UCSD-AML1 (cell line): Measurements from ENCODE around the gene POLR3E.
"Not testable (repeated sequence)": the region's sequence is repeated elsewhere in the genome, so short reads cannot be mapped to it uniquely, and the experiment has no call there.

Experiments
- DNase-seq: peaks from one replicate; lab custom pipeline; 2025; ENCODE audit not compliant: unreplicated experiment; lab: John Stamatoyannopoulos, UW

The POLR3E gene

GRCh38 chr16:22360963-22361659, 63.9 kb downstream of the POLR3E start:
- no peak for DNase-seq

DNA sequence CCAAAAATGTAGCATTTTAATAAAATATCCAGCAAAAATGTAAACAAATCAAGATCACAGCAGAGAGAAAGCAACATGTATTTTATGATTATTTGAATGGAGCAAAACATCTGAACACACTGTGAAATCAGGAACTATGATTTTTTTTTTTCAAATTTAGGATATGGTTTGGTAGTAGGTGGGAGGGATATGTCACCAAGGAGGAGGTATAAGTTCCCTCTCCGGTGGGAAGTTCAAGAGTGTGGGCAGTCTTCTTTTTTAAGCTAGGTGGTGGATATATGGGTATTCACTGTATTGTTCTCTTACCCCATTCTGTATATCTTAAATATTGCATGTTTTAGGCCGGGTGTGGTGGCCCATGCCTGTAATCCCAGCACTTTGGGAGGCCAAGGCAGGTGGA, 67.0 kb downstream of the POLR3E start:
- no peak for DNase-seq

- DNase-seq: no peak
These were observed 69.2 kb downstream of the POLR3E start for GRCh38 chr16:22366371-22366770.

- DNase-seq: no peak
These were observed 69.7 kb downstream of the POLR3E start for GRCh38 chr16:22366889-22367288.

- not testable (repeated sequence) for DNase-seq
These were observed 71.1 kb downstream of the POLR3E start for GRCh38 chr16:22368200-22368826.

DNA sequence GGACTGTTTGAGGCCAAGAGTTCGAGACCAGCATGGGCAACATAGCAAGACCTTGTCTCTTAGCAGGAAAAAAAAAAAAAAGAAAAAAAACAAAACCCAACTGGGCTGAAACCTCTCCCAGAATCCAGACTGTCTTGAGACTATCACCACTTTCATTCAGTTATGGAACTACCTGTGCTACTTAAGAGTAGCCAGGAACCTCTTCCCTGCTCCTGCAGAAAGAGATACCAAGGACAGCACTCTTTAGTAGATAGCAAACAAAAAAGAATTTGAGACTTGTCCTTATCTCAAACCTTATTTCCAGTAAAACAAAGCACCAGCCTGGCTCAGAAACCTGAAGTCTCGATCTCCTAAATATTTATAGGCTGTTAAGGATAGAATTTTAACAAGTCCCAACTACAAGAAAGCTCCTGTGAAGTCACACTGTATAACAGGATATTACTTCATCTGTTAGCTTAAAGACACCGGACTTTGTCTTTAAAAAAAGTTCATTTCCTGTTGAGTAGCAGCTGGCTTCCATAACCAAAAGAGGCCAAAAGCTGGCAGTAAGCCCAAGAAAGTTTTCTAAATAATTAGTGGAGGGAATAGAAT, 72.1 kb downstream of the POLR3E start:
- DNase-seq: no peak

DNA sequence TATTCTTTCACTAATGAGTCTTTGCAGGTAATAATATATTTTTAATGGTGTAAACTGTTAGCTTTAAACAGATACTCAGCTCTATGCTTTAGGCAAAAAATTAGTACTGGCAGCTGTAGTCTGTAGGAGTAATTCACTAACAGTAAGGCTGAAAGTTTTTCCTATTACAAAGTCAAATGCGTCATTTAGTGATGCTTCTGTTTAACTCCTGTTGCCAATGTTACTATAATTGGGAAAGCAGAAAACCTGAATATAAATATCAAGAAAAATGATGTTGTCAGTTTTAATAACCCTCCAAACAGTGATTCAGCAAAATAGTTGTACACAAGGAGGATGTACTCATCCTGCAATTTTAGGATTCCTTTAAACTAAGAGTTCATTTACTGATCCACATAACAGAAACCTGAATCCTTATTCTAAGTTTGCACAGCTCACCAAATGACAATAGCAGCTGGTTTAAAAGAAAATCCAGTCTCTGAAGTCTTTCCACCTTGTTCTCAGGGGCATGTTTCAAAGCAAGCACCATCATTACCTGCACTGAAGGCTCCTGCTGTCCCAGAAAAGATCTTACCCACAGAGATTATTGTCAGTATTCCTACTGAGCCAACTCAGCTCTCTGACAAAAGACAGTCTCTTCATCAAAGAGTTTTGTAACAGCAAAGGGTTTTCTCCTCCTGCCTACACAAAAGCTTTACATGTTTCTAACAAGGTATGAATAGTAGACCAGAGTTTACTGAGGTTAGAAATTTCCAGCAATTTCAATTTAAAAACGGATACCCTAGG, 73.0 kb downstream of the POLR3E start:
- DNase-seq: no peak

GRCh38 chr16:22372882-22373661, 75.9 kb downstream of the POLR3E start:
- DNase-seq: no peak

DNA sequence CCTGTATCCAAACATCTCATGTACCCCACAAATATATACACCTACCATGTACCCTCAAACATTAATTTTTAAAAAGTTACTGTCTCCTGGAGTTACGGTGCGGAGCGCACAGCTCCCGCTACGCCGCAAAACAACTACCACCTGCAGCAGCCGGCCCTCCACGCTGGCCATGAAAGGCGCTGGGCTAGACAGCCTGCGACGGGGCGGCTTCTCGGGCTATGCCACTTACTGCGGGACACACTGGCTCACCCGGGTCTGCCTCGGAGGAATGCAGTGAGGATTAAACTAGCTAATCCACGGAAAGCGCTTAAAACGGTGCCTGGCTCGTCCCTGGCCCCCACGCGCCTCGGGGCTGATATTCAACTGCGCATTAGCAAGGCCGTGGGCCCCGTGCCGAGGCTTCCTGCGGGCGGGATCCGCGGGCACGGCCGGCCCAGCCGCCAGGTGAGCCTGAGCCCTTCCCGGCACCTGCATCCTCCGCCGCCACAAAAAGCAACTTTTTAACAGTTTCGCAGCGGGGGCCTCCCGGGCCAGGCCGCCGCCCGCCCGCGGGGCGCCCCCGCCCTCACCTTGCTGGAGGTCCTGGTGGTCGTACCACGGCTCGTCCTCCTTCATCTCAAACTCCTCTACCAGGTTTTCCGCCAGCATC, 76.6 kb downstream of the POLR3E start:
- peak; percentile 26 for DNase-seq

GRCh38 chr16:22374311-22375116, 77.3 kb downstream of the POLR3E start, which contains the start of gene CDR2:
Gene CDR2 (minus strand): TSS chr16:22374619. CDS start chr16:22374309, 310 bp downstream.
- DNase-seq: peak; percentile 95

DNA sequence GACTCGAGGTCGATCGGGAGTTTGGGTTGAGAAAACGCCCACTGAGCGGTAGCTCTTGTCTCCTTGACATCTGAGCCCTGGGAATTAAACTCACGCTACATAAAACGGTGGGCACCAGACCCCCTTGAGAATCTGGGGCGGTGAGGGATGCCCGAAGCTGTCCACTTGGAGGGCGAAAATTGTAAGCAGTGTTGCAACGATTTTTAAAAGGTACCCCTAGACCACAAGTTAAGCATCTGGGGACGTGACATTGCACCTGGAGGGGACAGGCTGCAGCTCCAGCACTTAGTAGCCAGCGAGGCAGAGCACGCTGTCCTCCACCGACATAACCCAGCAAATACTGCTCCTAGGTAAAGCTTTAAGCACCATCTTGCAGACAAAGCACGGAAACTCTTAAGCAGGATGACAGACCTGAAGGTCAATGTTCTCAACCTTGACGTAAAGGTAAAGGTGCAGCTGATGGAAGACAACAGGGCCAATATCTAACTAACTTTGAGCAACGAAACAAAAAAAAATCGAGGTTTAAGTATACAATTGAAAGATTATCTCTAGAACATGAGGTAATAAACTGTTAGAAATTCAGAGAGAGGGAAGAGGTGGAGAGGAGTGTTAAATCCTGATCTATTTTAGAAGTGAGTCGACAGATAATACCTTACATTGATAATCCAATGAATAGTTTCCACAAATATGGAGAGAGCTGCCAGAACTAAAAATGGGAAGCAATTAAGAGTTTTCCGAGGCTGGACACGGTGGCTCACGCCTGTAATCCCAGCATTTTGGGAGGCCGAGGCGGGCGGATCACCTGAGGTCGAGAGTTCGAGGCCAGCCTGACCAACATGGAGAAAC, 78.1 kb downstream of the POLR3E start:
- DNase-seq: no peak

GRCh38 chr16:22375963-22376640, 78.9 kb downstream of the POLR3E start:
- DNase-seq: no peak

- DNase-seq: no peak
These were observed 82.4 kb downstream of the POLR3E start for GRCh38 chr16:22379656-22380055.

DNA sequence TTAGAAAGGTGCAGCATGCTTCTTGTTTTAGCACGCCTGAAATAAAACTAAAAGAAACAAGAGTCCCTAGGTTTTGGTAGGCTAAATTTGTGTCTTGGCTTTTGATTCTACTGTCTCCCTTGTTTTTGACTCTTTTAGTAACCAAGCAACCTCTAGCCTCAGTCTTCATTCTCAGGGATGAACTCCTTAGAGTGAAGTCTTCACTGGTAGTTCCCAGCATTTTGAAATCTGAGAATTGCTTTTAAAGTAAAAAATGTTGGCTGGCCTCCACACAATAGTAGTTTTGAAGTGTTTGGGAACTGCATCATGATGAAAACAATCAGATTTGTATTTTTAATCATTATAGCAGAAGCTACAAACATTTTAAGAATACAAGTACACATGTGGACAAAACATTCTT, 83.3 kb downstream of the POLR3E start:
- no peak for DNase-seq

- DNase-seq: no peak
These were observed 84.2 kb downstream of the POLR3E start for GRCh38 chr16:22381392-22381791.

- DNase-seq: no peak
These were observed 86.6 kb downstream of the POLR3E start for GRCh38 chr16:22383827-22384226.
